Fibroblast of villous mesenchyme (primary cell): ENCODE results near the gene WASHC3. TPM values are rescaled to one million over a fixed set of nuclear protein-coding genes. Genes with fewer than 3 reads are reported as not detected.
"Not testable (repeated sequence)": the region's sequence is repeated elsewhere in the genome, so short reads cannot be mapped to it uniquely, and the experiment has no call there.

Source experiments
- DNase-seq: peaks from one replicate; pipeline ENCODE4 v3.0.0-alpha.2; 2010; ENCODE audit warnings: low read depth
- H3K4me3 ChIP-seq: 2 replicates; pipeline ENCODE4 v1.5.1; 2011; ENCODE audit warnings: low read depth, mild to moderate bottlenecking, low read length
- CTCF ChIP-seq: IDR thresholded peaks from 2 replicates; pipeline ENCODE4 v1.5.1; 2012; ENCODE audit warnings: low read depth, mild to moderate bottlenecking, low read length; ENCODE audit not compliant: insufficient read depth
- total RNA-seq: library from RNA; depleted of rRNA; stranded (reverse); fragments of >200 nt; gene quantifications from 2 replicates; pipeline ENCODE4 v1.2.3, GENCODE V29; 2012

The WASHC3 gene
- total RNA-seq, 1 donor, result 75.1 TPM

GRCh38 chr12:102024765-102025164 lies 37.0 kb downstream of the WASHC3 start:
- no peak for DNase-seq
- no peak for TF ChIP-seq CTCF
- no peak overlapping the region for H3K4me3 ChIP-seq

GRCh38 chr12:102023343-102023930 lies 38.4 kb downstream of the WASHC3 start:
- TF ChIP-seq CTCF, result no peak
- H3K4me3 ChIP-seq, result no peak overlapping the region
- DNase-seq, result peak; percentile 64

- H3K4me3 ChIP-seq, result no peak overlapping the region
- TF ChIP-seq CTCF, result no peak
- peak; percentile 40 for DNase-seq
These were observed 39.5 kb downstream of the WASHC3 start for GRCh38 chr12:102022286-102022685.

- TF ChIP-seq CTCF, result no peak
- DNase-seq, result peak; percentile 63
- no peak overlapping the region for H3K4me3 ChIP-seq
These were observed 40.1 kb downstream of the WASHC3 start for GRCh38 chr12:102021540-102022246.

GRCh38 chr12:102018607-102019006 lies 43.2 kb downstream of the WASHC3 start:
- DNase-seq, H3K4me3 ChIP-seq: not testable (repeated sequence)

- no peak overlapping the region for H3K4me3 ChIP-seq
- TF ChIP-seq CTCF, result no peak
- DNase-seq, result no peak
These were observed 45.3 kb downstream of the WASHC3 start for GRCh38 chr12:102016472-102016871.

- DNase-seq, result no peak
- no peak overlapping the region for H3K4me3 ChIP-seq
- no peak for TF ChIP-seq CTCF
These were observed 51.4 kb downstream of the WASHC3 start for GRCh38 chr12:102010265-102010994.
